GM18502 (cell line): Measurements from ENCODE around the gene COQ10B.
A peak's percentile ranks its signal among the peaks of the same experiment; 100 is the strongest.

ENCODE experiments used
- ATAC-seq: cut with Tn5 transposase; IDR thresholded peaks from one replicate; pipeline ENCODE4 v1.9.1; 2021; ENCODE audit warnings: mild to moderate bottlenecking; ENCODE audit not compliant: unreplicated experiment, poor library complexity

Gene COQ10B

DNA sequence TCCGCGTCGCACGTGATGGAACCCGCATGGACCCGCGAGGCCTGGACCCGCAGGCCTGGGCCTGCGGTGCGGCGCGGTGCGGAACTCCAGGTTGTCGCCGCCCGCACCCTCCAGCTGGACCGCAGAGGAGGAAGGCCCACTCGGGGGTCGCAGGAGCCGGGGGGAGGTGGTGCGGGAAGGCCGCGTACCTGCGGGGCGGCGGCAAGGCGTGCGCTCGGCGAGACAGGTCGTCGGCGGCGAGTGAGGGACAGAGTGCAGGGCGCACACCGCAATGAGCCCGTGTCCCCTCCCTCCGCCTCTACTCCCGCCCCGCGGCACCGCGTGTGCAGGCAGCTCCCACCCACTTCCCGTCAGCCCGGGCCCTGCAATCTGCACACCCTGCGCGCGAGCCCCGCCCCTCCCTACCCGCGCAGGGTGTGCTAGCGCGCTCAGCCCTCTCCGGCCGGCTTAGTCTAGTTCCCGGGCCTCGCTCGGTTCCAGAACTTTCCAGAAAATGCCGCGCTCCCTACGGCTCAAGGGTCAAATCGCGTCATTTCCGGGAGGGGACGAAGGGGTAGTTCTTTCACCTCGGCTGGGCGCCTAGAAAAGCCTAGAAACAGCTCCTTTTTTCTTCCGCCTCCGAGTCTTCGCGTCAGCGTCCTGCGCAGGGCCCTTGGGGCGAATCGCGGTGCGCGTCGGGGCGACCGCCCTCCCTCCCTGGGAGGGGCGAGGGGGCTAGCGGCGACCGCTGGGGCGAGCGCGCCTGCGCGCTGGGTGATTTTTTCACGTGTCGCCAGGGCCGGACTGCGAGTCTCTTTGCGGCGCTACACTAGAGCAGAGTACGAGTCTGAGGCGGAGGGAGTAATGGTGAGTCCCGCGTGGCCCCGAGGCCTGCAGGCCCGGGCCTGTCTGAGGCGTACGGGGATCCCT, 46.5 kb downstream of the COQ10B start, which contains the start of the genes HSPD1 and HSPE1:
TSS of gene HSPD1 (minus strand) at position 247 of the 909 bp plus-strand sequence. CDS start 992 bp downstream, outside the sequence.
TSS of gene HSPE1 (plus strand) at position 786 of the 909 bp plus-strand sequence. CDS start at position 844, 58 bp downstream.
- ATAC-seq, result peak; percentile 84

GRCh38 chr2:197500503-197501131, 47.3 kb downstream of the COQ10B start:
- peak; percentile 10 for ATAC-seq

GRCh38 chr2:197502201-197502600, 48.8 kb downstream of the COQ10B start:
- no peak for ATAC-seq

- no peak for ATAC-seq
Measured at GRCh38 chr2:197502685-197503084, 49.3 kb downstream of the COQ10B start.

DNA sequence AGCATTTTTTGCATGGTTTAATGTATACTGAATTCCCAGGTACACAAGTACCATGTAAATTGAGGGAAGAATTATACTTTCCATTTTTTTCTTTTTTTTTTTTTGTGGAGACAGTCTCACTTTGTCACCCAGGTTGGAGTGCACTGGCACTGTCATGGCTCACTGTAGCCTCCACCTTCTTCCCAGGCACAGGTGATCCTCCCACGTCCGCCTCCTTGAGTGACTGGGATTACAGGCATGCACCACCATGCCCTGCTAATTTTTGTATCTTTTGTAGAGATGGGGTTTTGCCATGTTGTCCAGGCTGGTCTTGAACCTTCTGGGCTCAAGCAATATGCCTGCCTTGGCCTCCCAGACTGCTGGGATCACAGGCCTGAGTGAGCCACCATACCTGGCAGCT, 50.6 kb downstream of the COQ10B start:
- ATAC-seq, result no peak

GRCh38 chr2:197504512-197504911, 51.2 kb downstream of the COQ10B start:
- ATAC-seq, result no peak

DNA sequence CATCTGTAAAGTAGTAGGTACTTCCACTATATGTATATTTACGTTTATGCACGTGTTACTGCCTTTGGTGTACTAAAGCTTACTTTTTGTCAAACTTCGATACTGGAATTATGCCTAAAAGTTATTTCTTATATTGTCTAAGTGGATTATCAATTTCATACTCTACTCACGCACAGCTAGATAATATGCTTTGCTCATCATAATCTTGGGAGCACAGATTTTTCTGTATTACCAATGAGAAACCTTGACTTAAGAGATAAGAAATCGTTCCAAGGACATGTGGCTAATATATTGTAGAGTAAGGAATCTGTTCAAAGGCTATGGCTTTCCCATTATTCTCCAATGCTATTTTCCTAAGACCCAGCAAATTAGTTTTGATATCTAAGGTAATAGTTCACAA, 53.3 kb downstream of the COQ10B start:
- no peak for ATAC-seq

- ATAC-seq, result no peak
Measured at GRCh38 chr2:197513915-197514314, 60.6 kb downstream of the COQ10B start.

GRCh38 chr2:197514754-197515153, 61.4 kb downstream of the COQ10B start:
- no peak for ATAC-seq

DNA sequence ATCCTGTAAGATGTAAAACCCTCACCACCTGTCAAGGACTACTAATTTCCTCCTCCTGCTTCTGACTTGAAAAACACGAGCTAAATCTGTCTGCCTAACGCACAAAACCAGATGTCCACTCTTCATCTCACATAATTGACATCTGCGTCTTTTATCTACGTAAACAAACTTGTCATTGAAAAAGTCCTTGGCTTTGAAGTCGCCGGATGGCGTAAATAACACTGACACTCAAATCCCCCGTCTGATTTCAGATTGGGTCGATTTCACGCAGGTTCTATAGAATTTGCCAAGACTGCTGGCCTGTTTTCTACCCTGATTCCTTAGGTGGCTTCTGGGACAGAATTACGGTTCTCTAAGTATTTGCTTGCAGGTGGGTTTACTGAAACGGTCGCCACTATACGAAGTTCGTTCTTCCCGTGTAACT, 62.0 kb downstream of the COQ10B start:
- ATAC-seq, result peak; percentile 3

DNA sequence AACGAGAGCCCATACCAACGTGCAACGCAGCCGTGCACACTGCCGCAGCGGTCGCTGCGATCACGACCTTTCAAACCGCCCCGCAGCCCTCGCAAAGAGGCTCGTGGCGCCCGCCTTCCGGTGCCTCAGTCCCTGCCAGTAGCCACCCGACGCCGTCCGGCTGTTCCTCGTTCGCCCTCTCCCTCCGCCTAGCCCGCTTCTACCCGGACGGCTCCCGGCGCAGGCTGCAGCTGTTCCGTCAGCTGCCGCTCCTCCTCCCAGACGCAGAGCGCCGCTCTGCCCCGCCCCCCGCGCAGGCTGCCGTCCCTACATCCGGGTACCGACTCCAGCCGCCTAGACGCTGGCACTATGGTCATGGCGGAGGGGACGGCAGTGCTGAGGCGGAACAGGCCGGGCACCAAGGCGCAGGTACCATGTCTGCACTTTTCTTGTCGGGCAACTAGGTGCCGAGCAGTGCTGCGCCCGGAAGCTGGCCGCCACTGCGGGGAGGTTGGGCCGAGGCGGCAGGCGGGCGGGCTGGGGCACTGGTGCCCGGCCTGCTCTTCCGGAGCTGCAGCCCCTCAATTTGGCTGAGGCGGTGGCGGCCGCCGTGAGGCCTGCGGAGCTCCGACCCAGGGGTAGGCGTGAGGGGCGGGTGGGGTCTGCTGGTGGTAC, 62.5 kb downstream of the COQ10B start, which contains the start of gene MOB4:
TSS of gene MOB4 (plus strand) at position 328 of the 654 bp plus-strand sequence. CDS start at position 349, 21 bp downstream.
- peak; percentile 95 for ATAC-seq

- peak; percentile 18 for ATAC-seq
Measured at GRCh38 chr2:197516393-197516761, 63.0 kb downstream of the COQ10B start.

DNA sequence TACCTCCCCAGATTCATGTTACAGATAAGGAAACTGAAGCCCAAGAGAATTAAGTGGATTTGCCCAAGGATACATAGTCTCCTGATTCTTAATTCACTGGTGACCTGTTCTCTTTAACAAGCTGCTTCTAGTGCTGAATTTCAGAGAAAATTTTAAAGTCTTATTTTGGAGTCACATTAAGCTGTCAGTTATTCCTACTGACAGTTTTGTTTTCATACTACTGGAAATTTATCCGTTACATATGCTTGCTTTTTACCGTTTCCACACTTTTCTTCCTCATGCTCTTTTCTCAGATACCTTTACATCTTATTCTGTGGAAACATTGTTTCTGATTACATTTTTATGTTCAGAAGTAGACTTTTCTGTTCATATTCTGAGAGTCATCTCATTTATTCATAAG, 63.8 kb downstream of the COQ10B start:
- no peak for ATAC-seq
